NCI-H748 (cell line): Measurements from ENCODE around the gene SLC25A34.

Experiments
- DNase-seq: peaks from one replicate; lab custom pipeline; 2025; ENCODE audit not compliant: unreplicated experiment; lab: John Stamatoyannopoulos, UW

Gene SLC25A34

DNA sequence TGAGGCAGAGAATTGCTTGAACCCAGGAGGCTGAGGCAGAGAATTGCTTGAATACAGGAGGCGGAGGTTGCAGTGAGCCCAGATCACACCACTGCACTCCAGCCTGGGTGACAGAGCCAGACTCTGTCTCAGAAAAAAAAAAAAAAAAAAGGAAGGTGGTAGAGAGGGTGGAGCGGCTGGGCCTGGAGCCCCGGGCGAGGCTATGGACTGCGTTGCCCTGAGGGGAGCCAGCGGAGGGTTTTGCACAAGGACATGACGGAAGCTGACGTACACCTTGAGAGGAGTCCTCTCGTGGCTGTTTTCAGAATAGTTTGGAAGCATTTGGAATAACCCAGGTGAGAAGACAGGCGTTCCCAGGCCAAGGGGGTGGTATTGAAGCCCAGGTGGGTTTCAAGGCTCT is 15.7 kb downstream of the SLC25A34 start:
- no peak for DNase-seq

- DNase-seq = no peak
Observed at GRCh38 chr1:15753776-15754175, 17.7 kb downstream of the SLC25A34 start.

- no peak for DNase-seq
Observed at GRCh38 chr1:15755021-15755645, 19.1 kb downstream of the SLC25A34 start.

DNA sequence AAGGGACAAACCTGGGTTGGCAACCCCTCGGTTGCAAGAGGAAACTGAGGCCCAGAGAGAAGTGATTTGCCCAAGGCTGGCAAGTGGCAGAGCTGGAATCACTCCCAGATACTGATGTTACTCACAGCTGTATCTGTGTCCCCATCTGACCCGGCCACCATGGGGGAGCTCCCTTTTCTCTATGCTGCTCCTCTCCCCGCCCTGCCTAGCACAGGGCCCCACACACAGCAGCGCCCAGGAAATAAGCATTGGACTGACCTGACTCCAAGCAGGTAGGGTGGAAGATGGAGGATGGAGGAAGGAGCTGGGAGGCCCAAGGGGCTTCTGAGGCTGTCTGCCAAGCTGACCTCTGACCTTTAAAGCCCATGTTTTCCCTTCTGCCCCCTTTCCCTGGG is 19.6 kb downstream of the SLC25A34 start:
- no peak for DNase-seq

DNA sequence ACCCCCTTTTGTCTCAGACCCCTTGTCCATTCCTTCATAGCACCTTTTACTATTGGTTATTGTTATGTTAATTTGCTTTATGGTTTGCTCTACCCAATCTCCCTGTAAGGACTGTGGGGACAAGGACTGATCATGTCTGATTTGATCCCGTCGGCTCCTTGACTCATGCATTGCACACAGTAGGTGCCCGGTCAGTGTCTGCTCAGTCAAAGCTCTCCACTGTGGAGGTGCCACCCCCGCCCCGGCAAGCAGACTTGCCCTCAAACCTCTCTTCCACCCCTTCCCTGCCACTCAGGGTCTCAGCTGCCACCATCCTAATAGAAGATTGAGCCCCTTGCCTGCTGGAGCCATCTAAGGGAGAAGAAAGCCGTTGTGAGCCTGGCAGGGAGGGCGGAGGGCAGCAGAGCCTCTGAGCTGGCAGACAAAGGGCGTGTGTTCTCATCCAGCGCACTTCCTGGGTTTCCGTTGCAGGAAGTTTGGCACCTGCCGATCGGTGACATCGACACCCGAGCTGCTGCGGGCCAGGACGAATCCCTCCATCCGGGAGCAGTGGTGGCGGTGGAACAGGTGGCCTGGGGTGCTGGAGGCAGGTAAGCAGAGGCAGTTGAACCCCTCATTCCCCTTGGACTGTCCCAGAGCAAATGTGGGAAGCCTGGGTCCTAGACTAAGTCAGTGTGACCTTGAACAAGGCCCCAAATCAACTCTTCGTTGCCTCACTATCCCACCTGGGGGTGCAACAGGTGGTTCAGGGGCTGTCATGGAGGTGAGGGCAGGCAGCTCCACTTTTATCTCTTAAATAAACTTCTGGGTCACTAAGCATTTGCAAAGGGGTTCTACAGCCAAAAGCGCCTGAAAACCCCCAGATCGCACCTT is 20.3 kb downstream of the SLC25A34 start:
- peak; percentile 34 for DNase-seq

- DNase-seq = no peak
Observed at GRCh38 chr1:15757016-15757543, 21.0 kb downstream of the SLC25A34 start.

- DNase-seq = peak; percentile 19
Observed at GRCh38 chr1:15757575-15758342, 21.7 kb downstream of the SLC25A34 start.

DNA sequence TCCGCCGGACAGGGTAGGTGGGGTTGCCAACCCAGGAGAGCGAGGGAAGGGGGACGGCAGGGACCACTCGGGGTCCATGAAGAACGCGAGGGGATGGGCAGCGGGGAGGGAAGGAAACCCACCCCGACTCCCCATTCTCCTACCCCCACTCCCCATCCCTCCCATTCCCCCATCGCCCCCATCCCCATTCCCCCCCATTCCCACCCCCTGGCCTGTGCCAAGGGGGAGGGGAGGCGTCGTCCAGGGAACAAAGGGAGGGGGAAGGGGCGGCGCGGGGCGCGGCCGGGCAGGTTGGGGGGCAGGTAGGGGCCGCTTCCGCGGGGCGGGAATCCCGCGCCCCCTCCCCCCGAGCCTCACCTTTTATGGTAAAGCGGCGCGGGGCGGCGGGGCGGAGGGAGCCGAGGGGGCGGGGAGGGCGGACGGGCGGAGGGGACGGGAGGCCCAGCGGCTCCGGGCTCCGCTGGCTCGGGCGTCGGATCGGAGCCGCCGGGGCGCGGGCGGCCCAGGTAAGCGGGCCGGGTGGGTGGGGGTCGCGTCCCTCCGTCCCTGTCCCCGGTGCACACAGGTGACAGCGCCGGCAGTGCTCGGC is 22.4 kb downstream of the SLC25A34 start, which contains the start of gene FBLIM1:
TSS of gene FBLIM1 (plus strand) at position 453 of the 589 bp plus-strand sequence. CDS start 6,189 bp downstream, outside the sequence.
- DNase-seq = peak; percentile 38

GRCh38 chr1:15758953-15759661 is 23.0 kb downstream of the SLC25A34 start:
- no peak for DNase-seq

- no peak for DNase-seq
Observed at GRCh38 chr1:15760520-15761211, 24.6 kb downstream of the SLC25A34 start.

DNA sequence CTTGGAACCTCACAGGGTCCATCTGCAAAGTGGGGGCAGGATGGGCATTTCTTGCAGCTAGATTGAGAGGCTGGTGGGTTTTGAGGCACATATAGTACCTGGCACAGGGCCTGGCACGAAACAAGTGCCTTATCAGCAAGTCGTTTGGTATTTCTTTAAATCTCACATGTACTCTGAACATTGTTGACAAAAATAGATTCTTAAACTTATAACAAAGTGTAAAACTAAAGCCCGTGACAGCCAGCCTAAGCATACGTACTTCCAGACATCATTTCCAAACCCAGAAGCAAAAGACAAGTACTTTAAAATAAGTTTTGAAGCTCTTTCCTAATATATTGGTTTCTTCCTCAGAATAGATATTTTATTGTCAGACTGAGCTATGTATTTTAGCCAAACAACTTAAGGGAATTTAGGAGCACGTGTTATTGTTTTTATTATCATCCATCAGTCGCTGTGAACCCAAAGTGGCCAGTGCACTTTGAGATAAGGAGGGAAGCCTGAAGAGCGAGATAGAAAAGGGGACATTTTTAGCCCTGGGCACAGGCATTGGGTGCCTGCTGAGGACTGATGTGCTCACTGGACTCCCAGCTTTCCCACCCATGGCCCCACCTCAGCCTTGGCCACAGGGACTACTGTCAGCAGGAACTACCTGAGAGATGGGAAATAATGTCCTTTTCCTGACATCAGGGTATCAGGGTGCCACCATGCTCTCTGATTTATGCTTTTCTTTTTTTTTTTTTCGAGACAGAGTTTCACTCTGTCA is 25.5 kb downstream of the SLC25A34 start:
- no peak for DNase-seq

- DNase-seq = no peak
Observed at GRCh38 chr1:15762546-15762945, 26.5 kb downstream of the SLC25A34 start.

- no peak for DNase-seq
Observed at GRCh38 chr1:15764269-15764764, 28.3 kb downstream of the SLC25A34 start.

DNA sequence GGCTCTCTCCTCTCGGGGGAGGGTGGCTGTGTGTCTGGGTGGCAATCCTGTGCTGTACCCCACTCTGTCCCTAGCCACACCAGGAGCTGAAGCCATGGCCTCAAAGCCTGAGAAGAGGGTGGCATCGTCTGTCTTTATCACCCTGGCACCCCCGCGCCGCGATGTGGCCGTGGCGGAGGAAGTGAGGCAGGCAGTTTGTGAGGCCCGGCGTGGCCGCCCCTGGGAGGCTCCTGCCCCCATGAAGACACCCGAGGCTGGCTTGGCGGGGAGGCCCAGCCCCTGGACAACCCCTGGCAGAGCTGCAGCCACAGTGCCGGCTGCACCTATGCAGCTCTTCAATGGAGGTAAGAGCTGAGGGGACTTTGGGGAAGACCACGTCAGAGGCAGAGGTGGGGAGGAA is 28.8 kb downstream of the SLC25A34 start:
- no peak for DNase-seq

DNA sequence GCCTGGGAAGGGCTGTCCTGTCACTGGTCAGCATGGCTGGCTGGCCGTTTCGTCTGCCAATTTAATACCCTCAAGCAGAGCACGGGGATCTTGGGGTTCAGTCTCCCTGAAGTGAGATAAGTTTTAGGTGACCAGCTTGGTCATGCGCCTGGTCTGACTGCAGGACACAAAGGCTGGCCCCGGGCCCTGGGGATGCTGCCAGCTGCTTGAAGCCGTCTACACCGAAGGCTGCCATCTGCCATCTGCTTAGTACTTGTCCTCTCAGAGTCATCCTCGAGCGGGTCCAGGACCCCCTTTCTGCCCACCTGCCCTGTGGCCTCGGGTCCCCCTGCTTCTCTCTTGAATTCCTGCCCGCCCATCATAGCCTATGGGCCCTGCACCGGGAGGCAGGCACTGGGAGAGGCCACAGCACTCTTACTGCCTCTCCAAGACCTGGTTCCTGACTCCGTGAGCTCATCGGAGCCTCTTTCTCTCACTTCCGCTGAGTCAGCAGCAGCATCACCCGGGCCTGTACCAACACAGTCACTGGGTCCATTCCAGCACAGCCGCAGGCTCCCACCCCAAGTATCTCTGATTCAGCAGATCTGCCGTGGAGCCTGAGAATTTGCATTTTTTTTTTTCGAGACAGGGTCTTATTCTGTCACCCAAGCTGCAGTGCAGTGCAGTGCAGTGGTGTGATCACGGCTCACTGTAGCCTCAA is 29.6 kb downstream of the SLC25A34 start:
- DNase-seq = no peak

GRCh38 chr1:15767941-15768340 is 31.9 kb downstream of the SLC25A34 start:
- DNase-seq = no peak

GRCh38 chr1:15768388-15768787 is 32.3 kb downstream of the SLC25A34 start:
- DNase-seq = no peak

DNA sequence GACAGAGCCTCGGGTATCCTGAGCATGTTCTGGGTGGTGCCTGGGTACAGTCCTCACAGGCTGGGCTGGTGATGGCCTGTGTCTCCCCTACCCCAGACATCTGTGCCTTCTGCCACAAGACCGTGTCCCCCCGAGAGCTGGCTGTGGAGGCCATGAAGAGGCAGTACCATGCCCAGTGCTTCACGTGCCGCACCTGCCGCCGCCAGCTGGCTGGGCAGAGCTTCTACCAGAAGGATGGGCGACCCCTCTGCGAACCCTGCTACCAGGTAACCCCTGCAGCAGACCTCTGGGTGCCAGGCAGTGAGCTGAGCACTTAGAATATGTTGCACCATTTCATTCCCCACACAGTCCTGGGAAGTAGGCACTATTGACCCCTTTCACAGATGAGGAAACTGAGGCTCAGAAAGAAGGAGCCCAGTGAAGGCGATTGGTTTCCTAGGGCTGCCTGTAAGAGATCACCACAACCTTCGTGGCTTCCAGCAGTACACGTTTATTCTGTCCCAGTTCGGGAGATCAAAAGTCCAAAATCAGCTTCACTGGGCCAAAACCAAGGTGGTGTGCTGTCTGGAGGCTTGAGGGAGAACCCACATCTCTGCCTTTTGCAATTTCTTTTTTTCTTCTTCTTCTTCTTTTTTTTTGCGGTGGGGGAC is 34.4 kb downstream of the SLC25A34 start:
- no peak for DNase-seq
